Brain microvascular endothelial cell (primary cell): ENCODE data around the gene KANSL3.

Source experiments
- DNase-seq: peaks from one replicate; pipeline ENCODE4 v3.0.0-alpha.2; 2020
- H3K27ac ChIP-seq: fragments of 250-450 bp; sonication (Bioruptor Pico); 2 replicates; pipeline ENCODE4 v1.5.1; 2020; ENCODE audit warnings: mild to moderate bottlenecking, moderate library complexity
- H3K27me3 ChIP-seq: fragments of 250-450 bp; sonication (Bioruptor Pico); replicated peaks from 2 replicates; pipeline ENCODE4 v1.5.1; 2020; ENCODE audit warnings: mild to moderate bottlenecking
- H3K36me3 ChIP-seq: fragments of 250-450 bp; sonication (Bioruptor Pico); replicated peaks from 2 replicates; pipeline ENCODE4 v1.5.1; 2020; ENCODE audit warnings: mild to moderate bottlenecking
- H3K4me3 ChIP-seq: 2 replicates; pipeline ENCODE4 v1.5.1; 2011; ENCODE audit warnings: low read depth, mild to moderate bottlenecking, control low read depth, low read length, moderate library complexity
- CTCF ChIP-seq: IDR thresholded peaks from 2 replicates; pipeline ENCODE4 v1.5.1; 2011; ENCODE audit warnings: low read depth, mild to moderate bottlenecking, moderate library complexity, low read length, control low read depth, inconsistent platforms; ENCODE audit errors: missing control alignments
- in situ Hi-C: cut with HindIII; loops from 2 replicates; pipeline ENCODE4 v1.10.0; 2017; ENCODE audit warnings: low sequenced_read_pairs, low pct_ligation_motif_present

The KANSL3 gene

GRCh38 chr2:96631804-96632435 is 6.2 kb downstream of the KANSL3 start:
- H3K36me3 ChIP-seq: peaks cover 29% of the 10 kb centered on the region
- no peak for DNase-seq
- in situ Hi-C loops: no loop called here
- no peak overlapping the region for H3K4me3 ChIP-seq
- no peak for TF ChIP-seq CTCF
- H3K27me3 ChIP-seq: no peaks in the 10 kb centered on the region
- no peak overlapping the region for H3K27ac ChIP-seq

- peaks cover 26% of the 10 kb centered on the region for H3K36me3 ChIP-seq
- in situ Hi-C loops: no loop called here
- no peaks in the 10 kb centered on the region for H3K27me3 ChIP-seq
- H3K27ac ChIP-seq: no peak overlapping the region
- TF ChIP-seq CTCF: no peak
- H3K4me3 ChIP-seq: no peak overlapping the region
- DNase-seq: no peak
Observed at GRCh38 chr2:96626553-96626942, 11.6 kb downstream of the KANSL3 start.

- no peak for DNase-seq
- H3K36me3 ChIP-seq: peaks cover 20% of the 10 kb centered on the region
- TF ChIP-seq CTCF: no peak
- H3K27ac ChIP-seq: peak overlapping the region; percentile 66
- H3K4me3 ChIP-seq: no peak overlapping the region
- in situ Hi-C loops: no loop called here
- H3K27me3 ChIP-seq: no peaks in the 10 kb centered on the region
Observed at GRCh38 chr2:96625571-96626552, 12.2 kb downstream of the KANSL3 start.

GRCh38 chr2:96623116-96623515 is 15.0 kb downstream of the KANSL3 start:
- H3K36me3 ChIP-seq: peaks cover 15% of the 10 kb centered on the region
- in situ Hi-C loops: no loop called here
- TF ChIP-seq CTCF: no peak
- no peak for DNase-seq
- H3K27me3 ChIP-seq: no peaks in the 10 kb centered on the region
- H3K4me3 ChIP-seq: no peak overlapping the region
- no peak overlapping the region for H3K27ac ChIP-seq

- Histone ChIP-seq H3K36me3 (peaks cover 10% of the 10 kb centered on the region), H3K27ac (no peak overlapping the region), H3K27me3 (no peaks in the 10 kb centered on the region), H3K4me3 (no peak overlapping the region)
- no peak for TF ChIP-seq CTCF
- no peak for DNase-seq
- in situ Hi-C loops: no loop called here
Observed at GRCh38 chr2:96622544-96622943, 15.6 kb downstream of the KANSL3 start.
